Anterior cingulate cortex (tissue), 58 donors: ENCODE data around the gene QPCT.

Source experiments
- DNase-seq, 58 donors: peaks; one replicate each; lab custom pipeline; 2025; lab: John Stamatoyannopoulos, UW

The QPCT gene

GRCh38 chr2:37324536-37324785 lies 20.0 kb upstream of the QPCT start:
- DNase-seq: peak in 17 of 58 donors; percentile 8 to 78 (median 42)

GRCh38 chr2:37324786-37325624 lies 19.4 kb upstream of the QPCT start, which contains the start of gene PRKD3:
Gene PRKD3 (minus strand): TSS chr2:37324833. CDS start chr2:37316524, 8,309 bp downstream.
- DNase-seq: peak in 35 of 58 donors; percentile 5 to 78 (median 54)

- DNase-seq: no peak
Observed at GRCh38 chr2:37325625-37326071, 18.8 kb upstream of the QPCT start.

- peak in 2 of 58 donors; percentile 3 to 19 for DNase-seq
Observed at GRCh38 chr2:37326285-37326684, 18.1 kb upstream of the QPCT start.

GRCh38 chr2:37326866-37327634 lies 17.4 kb upstream of the QPCT start:
- no peak for DNase-seq

- DNase-seq: no peak
Observed at GRCh38 chr2:37330681-37331080, 13.7 kb upstream of the QPCT start.

DNA sequence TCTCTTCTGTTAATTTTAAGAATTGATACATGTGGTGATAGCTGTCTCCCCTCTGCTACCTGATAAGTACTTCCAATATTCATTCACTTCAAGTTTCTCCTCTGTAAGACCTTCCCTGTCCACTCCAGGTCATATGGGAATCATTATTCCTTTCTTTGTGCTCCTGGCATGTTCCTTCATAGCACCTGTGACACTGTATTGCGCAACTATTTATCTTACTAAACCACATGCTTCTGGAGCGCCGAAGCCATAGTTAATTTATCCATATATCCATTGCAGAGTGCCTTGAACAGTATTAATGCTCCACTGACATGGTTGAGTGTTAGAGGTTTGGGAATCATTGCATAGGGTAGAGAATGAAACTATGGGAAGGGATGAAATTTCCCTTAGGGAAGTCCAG lies 11.9 kb upstream of the QPCT start:
- no peak for DNase-seq

DNA sequence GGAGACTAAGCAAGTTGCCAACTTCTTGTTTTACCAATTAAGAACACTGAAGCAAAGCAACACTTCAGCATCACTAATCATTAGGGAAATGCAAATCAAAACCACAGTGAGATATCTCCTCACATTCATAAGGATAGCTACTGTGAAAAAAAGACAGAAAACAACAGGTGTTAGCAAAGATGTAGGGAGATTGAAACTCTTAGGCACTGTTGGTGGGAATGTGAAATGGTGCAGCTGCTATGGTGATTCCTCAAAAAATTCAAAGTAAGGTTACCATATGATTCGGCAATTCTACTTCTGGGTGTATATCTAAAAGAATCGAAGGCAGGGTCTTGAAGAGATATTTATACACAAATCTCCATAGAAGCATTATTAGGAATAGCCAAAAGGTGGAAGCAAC lies 11.2 kb upstream of the QPCT start:
- no peak for DNase-seq

DNA sequence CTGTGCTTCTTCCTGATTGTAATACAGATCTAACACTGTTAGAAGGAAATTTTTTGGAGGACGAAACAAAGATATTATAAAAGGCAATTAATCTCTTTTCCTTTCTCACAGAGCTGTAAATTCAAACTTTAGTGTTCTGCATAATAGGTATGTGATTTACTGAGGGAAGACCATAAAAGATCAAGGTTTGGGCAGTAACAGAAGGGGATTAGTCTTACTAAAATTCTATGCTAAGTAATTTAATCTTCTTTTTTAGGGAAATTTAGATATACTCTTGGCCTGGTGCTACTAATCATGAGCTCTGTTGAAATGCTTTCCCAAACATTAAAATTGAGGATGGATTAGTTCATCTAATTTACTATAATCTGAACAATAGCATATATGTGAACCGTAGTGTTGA lies 8.8 kb upstream of the QPCT start:
- DNase-seq: no peak

DNA sequence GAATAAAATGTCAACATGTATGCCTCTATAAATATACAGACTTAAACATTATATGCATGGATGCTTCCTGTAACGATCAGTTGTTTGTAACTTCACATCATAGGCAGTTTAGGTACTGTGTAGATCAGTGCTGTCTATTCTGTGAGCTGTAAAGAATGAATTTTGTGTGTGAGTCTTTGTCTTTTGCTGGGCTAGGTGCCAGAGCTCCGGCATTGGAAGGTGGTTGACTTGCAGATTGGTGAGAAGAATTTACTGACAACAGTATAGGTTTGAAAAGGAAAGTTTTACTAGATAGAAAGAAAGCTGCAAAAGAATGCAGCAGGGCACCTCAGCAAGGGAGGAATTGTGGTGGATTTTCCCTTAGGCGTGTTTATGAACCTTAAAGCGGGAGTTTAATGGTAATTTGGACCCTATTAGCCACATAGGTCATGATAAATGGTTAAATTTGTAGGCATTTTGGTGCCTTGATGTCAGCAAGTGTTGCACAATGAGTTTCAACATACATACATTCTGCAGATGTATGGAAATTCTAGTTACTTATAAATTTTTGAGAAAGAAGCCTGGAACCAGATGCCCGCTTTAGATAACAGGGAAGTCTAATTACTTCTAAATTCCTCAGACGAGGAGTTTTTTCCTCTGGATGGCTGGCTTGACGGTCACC lies 6.7 kb upstream of the QPCT start:
- peak in 2 of 58 donors; percentile 2 to 11 for DNase-seq

DNA sequence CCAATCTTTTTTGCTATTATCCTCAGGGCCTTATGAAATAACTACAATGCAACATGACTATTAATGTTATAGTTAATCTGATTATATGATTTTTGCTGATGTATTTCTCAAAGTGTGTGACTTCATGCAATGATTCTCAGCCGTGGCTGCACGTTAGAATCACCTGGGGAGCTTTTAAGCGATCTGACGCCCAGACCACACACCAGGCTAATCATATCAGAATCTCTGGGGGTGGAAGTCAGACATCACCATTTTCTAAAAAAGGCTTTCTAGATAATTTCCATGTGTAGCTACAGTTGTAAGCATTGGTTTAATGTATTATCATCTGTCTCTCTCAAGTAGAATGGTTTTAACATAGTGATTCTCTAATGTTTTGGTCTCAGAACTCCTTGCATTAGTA lies 5.5 kb upstream of the QPCT start:
- DNase-seq: no peak

- DNase-seq: no peak
Observed at GRCh38 chr2:37340637-37341036, 3.8 kb upstream of the QPCT start.

DNA sequence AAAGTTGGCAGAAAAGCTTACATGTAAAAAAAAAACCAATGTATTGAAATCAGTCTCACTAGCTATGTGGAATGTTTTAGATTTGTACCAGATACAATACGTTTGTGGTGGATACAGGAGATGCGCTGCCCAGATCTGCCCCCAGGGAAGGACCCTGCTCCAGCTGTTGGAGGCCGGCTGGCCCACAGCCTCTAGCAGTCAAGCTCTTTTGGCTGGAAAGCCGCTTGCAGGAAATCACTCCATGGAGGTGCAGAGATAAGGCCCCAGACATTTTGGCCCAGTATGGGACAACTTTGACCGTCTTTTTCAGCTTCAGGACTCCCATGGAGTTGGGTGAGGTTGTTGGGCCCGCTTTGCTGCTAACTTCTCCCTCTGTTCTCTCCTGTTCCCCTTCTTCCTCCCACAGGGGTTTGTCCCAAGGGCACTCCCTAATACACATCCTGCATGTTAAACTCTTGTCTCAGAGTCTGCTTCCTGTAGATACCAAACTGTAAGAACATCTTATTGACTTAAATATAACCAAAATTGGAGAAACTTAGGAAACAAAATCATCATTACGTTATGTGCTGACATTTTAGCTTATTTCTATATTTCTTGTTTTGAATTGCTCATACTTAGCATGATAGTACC lies 1.7 kb upstream of the QPCT start:
- no peak for DNase-seq

DNA sequence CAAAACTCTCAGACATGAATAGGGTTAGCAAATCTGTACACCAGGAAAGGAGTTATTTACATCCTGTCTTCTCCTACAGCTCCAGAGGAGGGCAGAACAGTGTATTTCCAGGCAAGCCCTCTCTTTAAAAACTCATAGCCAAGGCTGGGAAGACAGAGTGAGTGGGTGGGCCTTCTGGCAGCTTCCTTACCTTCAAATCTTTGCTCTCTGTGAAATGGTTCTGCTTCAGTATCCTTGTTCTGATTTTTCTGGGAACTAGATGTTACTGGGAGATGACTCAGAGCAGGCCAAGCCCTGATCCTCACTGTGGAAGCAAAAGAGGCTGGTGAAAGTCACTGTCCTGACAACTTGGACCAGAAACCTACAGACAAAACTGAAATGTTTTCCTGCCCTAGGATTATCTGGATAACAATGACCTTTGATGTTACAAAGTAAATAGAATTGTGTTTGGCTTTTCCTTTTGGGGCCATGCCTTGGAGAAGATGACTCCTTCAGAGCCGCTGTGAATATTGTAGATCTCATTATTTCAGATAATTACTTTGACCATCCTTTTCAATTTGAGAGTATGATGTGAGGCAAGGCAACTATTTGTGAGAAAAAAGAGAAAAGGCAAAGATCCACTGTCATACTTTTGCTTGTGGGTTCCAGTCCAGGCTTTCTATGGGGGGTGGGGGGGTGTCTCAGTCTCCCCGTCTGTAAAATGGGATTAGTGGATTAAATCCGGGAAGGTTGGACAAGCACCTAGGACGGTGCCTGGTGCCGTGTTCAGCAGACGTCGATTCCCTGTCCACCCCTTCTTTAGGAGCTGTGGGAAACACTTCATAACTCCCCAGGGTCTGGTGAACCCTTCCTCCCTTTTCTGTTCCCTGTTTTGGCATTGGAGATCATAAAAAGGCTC lies 644 bp upstream of the QPCT start:
- peak in 11 of 58 donors; percentile 5 to 63 (median 20) for DNase-seq

GRCh38 chr2:37348155-37348554 lies 3.7 kb downstream of the QPCT start:
- DNase-seq: no peak

DNA sequence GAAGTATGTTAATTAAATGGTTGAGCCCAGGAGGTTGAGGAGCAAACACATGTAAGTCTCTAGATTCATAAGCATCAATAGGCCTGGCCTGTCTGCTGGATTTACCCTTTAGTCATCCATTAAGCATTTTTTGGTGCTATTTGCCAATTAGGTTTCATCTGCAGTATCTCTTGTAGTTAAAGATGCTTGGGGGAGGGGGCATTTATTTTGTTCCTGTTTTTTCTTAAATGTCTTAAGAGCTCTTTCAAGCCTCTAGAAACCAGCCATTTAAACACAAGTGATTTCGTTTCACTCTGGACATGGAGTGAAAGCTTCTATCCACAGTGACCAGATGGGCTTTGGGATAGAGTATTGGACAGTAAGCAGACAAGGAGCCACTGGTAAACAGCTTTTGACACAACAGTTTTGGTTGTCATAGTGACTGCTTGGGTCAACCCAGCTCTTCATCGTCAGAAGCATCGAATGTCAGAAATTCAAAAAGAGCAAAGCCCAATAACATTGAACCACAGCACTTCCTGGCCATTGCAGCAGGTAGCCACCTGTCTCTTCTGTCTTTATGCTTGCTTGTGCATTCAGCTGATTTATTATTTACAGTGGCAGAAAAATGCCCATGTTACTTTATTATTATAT lies 4.9 kb downstream of the QPCT start:
- no peak for DNase-seq

GRCh38 chr2:37350034-37350433 lies 5.6 kb downstream of the QPCT start:
- no peak for DNase-seq

DNA sequence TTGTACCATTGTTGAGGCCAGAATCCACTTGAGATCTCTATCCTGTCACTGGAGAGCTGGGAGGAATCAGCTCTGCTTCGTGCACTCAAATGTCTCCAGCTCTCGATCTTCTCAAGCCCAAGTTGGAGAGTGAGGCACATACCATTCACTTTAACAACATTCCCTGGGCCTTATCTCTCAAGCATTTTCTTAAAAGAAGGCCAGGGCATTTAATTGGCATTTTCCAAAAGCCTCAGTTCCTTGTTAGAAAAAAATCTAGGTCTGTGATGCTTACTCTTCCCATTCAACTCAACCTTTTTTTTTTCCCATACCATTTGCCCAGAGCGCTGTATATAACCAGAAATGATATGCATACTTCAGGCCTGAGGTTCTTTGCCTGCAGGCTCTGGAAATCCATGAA lies 10.1 kb downstream of the QPCT start:
- no peak for DNase-seq

GRCh38 chr2:37355735-37356134 lies 11.3 kb downstream of the QPCT start:
- no peak for DNase-seq
